K562 (cell line): ENCODE results near the gene AGPAT4. TPM values are rescaled to one million over a fixed set of nuclear protein-coding genes. Genes with fewer than 3 reads are reported as not detected.

Experiments
- ATAC-seq: fragments of 200-7000 bp; cut with Tn5 transposase; 3 replicates; pipeline ENCODE4 v1.9.1; 2020; ENCODE audit warnings: moderate library complexity
- BruUV-seq: library from RNA; stranded (reverse); fragments of 400-500 nt; replicated peaks from 2 replicates; lab custom pipeline; 2021; lab: Mats Ljungman, UMichigan
- CTCF ChIA-PET: fragments of 300-600 bp; formaldehyde crosslinking; extraction: SDS; loops from one replicate; lab custom pipeline; 2021; ENCODE audit warnings: low intra/inter-chr PET ratio; lab: Yijun Ruan, JAX
- POLR2A ChIA-PET: fragments of 300-600, 350-650 bp; sonication (Branson Sonifier 250); formaldehyde crosslinking; extraction: SDS; loops from one replicate; lab custom pipeline; 2021; ENCODE audit warnings: antibody characterized with exemption, inconsistent platforms; lab: Yijun Ruan, JAX
- DNase-seq, 4 experiments: peaks; one replicate each; pipeline versions ENCODE4 v3.0.0 to v3.0.0-alpha.2; 2011 to 2018; ENCODE audit warnings: low spot score in 3 of 4, mixed read lengths in 3 of 4; ENCODE audit errors: extremely low read depth in 1 of 4
- FAIRE-seq: peaks from 2 replicates; lab custom pipeline; 2011; peaks lifted over from hg19 to GRCh38; lab: Jason Lieb, UNC
- H2AFZ ChIP-seq: 2 replicates; pipeline ENCODE4 v1.6.0; 2011; ENCODE audit warnings: low read depth, low read length, control low read depth, inconsistent platforms
- H3K27ac ChIP-seq: fragments of 200-600 bp; 3 replicates; pipeline ENCODE4 v1.8.0; 2011; ENCODE audit warnings: low read depth, mild to moderate bottlenecking, control low read depth, inconsistent platforms, low read length, moderate library complexity, mixed read lengths; ENCODE audit errors: extremely low read depth
- H3K27me3 ChIP-seq, 2 experiments: fragments of 300-600 bp in 1 of 2; 2 replicates in 1 of 2; 3 replicates in 1 of 2; pipeline versions ENCODE4 v1.6.0 to v1.8.0; 2011; ENCODE audit warnings: inconsistent platforms in 2 of 2, low read length in 2 of 2, mild to moderate bottlenecking in 1 of 2, mixed read lengths in 1 of 2, moderate library complexity in 1 of 2; ENCODE audit not compliant: control insufficient read depth in 2 of 2, insufficient read depth in 2 of 2
- H3K36me3 ChIP-seq: fragments of 300-600 bp; 3 replicates; pipeline ENCODE4 v1.8.0; 2011; ENCODE audit warnings: mild to moderate bottlenecking, low read length, inconsistent platforms; ENCODE audit not compliant: control insufficient read depth, insufficient read depth
- H3K4me1 ChIP-seq, 2 experiments: fragments of 200-600 bp in 1 of 2; replicated peaks in 1 of 2; 2 replicates in 1 of 2; 3 replicates in 1 of 2; pipeline versions ENCODE4 v1.5.1 to v1.8.0; 2011; ENCODE audit warnings: inconsistent platforms in 2 of 2, low read length in 2 of 2, mild to moderate bottlenecking in 1 of 2, mixed read lengths in 1 of 2, moderate library complexity in 1 of 2; ENCODE audit not compliant: control insufficient read depth in 2 of 2, insufficient read depth in 2 of 2
- H3K4me2 ChIP-seq: 2 replicates; pipeline ENCODE4 v1.6.1; 2011; ENCODE audit warnings: low read length, control low read depth, inconsistent platforms, mixed read lengths; ENCODE audit not compliant: insufficient read depth
- H3K4me3 ChIP-seq: fragments of 200-600 bp; sonication (generic), shearing (Covaris generic); 2 replicates; pipeline ENCODE4 v1.5.1; 2016; ENCODE audit warnings: control low read depth, inconsistent platforms
- H3K79me2 ChIP-seq: fragments of 200-600 bp; 3 replicates; pipeline ENCODE4 v1.8.0; 2011; ENCODE audit warnings: low read length, inconsistent platforms; ENCODE audit not compliant: control insufficient read depth, insufficient read depth
- H3K9ac ChIP-seq, 2 experiments: 2 replicates each; pipeline versions ENCODE4 v1.6.0 to v1.6.1; 2011; ENCODE audit warnings: low read depth in 2 of 2, low read length in 2 of 2, control low read depth in 1 of 2, inconsistent platforms in 1 of 2, mild to moderate bottlenecking in 1 of 2, mixed read lengths in 1 of 2; ENCODE audit not compliant: insufficient read depth in 1 of 2
- H3K9me1 ChIP-seq: one replicate; pipeline ENCODE4 v1.6.0; 2011; ENCODE audit warnings: inconsistent platforms, mild to moderate bottlenecking, low read length, moderate library complexity; ENCODE audit not compliant: control insufficient read depth, insufficient read depth
- H3K9me3 ChIP-seq: replicated peaks from 2 replicates; pipeline ENCODE4 v1.5.1; 2011; ENCODE audit warnings: low read depth, low read length, inconsistent platforms; ENCODE audit not compliant: control insufficient read depth, insufficient read depth
- H4K20me1 ChIP-seq: replicated peaks from 2 replicates; pipeline ENCODE4 v1.6.1; 2011; ENCODE audit warnings: low read length, inconsistent platforms, mixed read lengths; ENCODE audit not compliant: control insufficient read depth, insufficient read depth
- CREB3L1 ChIP-seq: fragments of 450-650 bp; IDR thresholded peaks from 2 replicates; pipeline ENCODE4 v1.6.1; 2014; ENCODE audit warnings: low read depth, mild to moderate bottlenecking, moderate library complexity, borderline replicate concordance
- HBP1 ChIP-seq: fragments of 450-650 bp; formaldehyde crosslinking; IDR thresholded peaks from 2 replicates; pipeline ENCODE4 v1.4.0; 2022; ENCODE audit warnings: missing genetic modification characterization
- HDAC3 ChIP-seq: fragments of 450-650 bp; IDR thresholded peaks from 2 replicates; pipeline ENCODE4 v1.6.1; 2018; ENCODE audit warnings: borderline replicate concordance, mild to moderate bottlenecking, moderate library complexity; ENCODE audit not compliant: partially characterized antibody
- HNRNPL ChIP-seq: fragments of 200-400 bp; formaldehyde crosslinking; IDR thresholded peaks from 2 replicates; pipeline ENCODE4 v1.6.1; 2017; ENCODE audit warnings: low read depth, mild to moderate bottlenecking, low read length
- JUNB ChIP-seq: fragments of 450-650 bp; formaldehyde crosslinking; conservative IDR thresholded peaks from 2 replicates; pipeline ENCODE4 v1.4.0; 2020; ENCODE audit warnings: mild to moderate bottlenecking
- MTA2 ChIP-seq: fragments of 450-650 bp; IDR thresholded peaks from 2 replicates; pipeline ENCODE4 v1.6.1; 2016; ENCODE audit warnings: low read depth
- MYBL2 ChIP-seq, 2 experiments: fragments of 450-650 bp in 1 of 2; sonication (generic) in 1 of 2; formaldehyde crosslinking in 1 of 2; IDR thresholded peaks; 2 replicates each; pipeline versions ENCODE4 v1.6.1 to v1.8.1; 2017 to 2022; ENCODE audit warnings: borderline replicate concordance in 1 of 2, inconsistent platforms in 1 of 2, low read depth in 1 of 2, mild to moderate bottlenecking in 1 of 2, missing genetic modification reagents in 1 of 2, moderate library complexity in 1 of 2
- NCOA2 ChIP-seq, 2 experiments: fragments of 450-650 bp; IDR thresholded peaks; 2 replicates each; pipeline ENCODE4 v1.6.1; 2018; ENCODE audit warnings: mild to moderate bottlenecking in 2 of 2, moderate library complexity in 1 of 2; ENCODE audit not compliant: partially characterized antibody in 2 of 2
- SLC30A9 ChIP-seq: fragments of 250-450 bp; sonication (Bioruptor Pico); IDR thresholded peaks from 2 replicates; pipeline ENCODE4 v1.8.0; 2022; ENCODE audit warnings: mild to moderate bottlenecking, moderate library complexity
- TBL1XR1 ChIP-seq, 2 experiments: IDR thresholded peaks; 2 replicates each; pipeline ENCODE4 v1.6.1; 2012; ENCODE audit warnings: improper control_type of control experiment in 2 of 2, low read length in 2 of 2, mild to moderate bottlenecking in 1 of 2
- THRAP3 ChIP-seq: fragments of 450-650 bp; IDR thresholded peaks from 2 replicates; pipeline ENCODE4 v1.6.1; 2016; ENCODE audit warnings: mild to moderate bottlenecking, inconsistent platforms, borderline replicate concordance
- ZNF212 ChIP-seq: fragments of 450-650 bp; formaldehyde crosslinking; IDR thresholded peaks from 2 replicates; pipeline ENCODE4 v1.4.0; 2020; ENCODE audit warnings: mild to moderate bottlenecking
- ZNF436 ChIP-seq: fragments of 250-450, 450-650 bp; sonication (Bioruptor Pico); formaldehyde crosslinking; IDR thresholded peaks from 2 replicates; pipeline ENCODE4 v1.7.0; 2020; ENCODE audit warnings: mild to moderate bottlenecking
- ZNF655 ChIP-seq: fragments of 250-450 bp; sonication (Bioruptor Pico); IDR thresholded peaks from 2 replicates; pipeline ENCODE4 v1.5.0; 2021
- WGBS: fragments of 100-300 bp; shearing (Covaris generic); methylation state at CpG from one replicate; pipeline ENCODE4 v1.1.6; 2016; ENCODE audit warnings: low coverage, mixed read lengths; ENCODE audit not compliant: insufficient coverage; ENCODE audit errors: missing lambda C conversion rate; 5-methylcytosine and 5-hydroxymethylcytosine counted together
- in situ Hi-C: fragments of 300-500 bp; cut with MboI; formaldehyde crosslinking; loops from 4 replicates; pipeline ENCODE4 v1.15.0; 2018; ENCODE audit warnings: inconsistent platforms, mixed read lengths
- intact Hi-C: fragments of 100-400 bp; cut with micrococcal nuclease; formaldehyde crosslinking; loops from 2 replicates; pipeline ENCODE4 v1.14.2; 2022
- polyA plus RNA-seq, 8 experiments: library from polyadenylated mRNA; depleted of rRNA in 4 of 8; stranded (reverse) in 5 of 8; unstranded in 3 of 8; fragments of >200 nt; fragmentation: Nextera tagmentation in 2 of 8; fragmentation: Illumina TruSeq in 1 of 8; extraction: Ambion mirVana in 2 of 8; extraction: Trizol in 1 of 8; gene quantifications; 2 replicates each; pipeline versions ENCODE4 v1.2.1 to v1.2.3, GENCODE V29; 2011 to 2014; ENCODE audit warnings: inconsistent platforms in 1 of 8, missing spikeins in 1 of 8
- total RNA-seq, 7 experiments: library from RNA; depleted of rRNA in 6 of 7; stranded (reverse); fragments of >200 nt in 6 of 7; fragmentation: Illumina TruSeq in 2 of 7; extraction: Trizol in 2 of 7; gene quantifications; 2 replicates each; pipeline versions ENCODE4 v1.2.1 to v1.2.3, GENCODE V29; 2011 to 2021; ENCODE audit warnings: low replicate concordance in 1 of 7

The AGPAT4 gene
- total and polyA plus RNA-seq, 9 of the 15 experiments (the other 6 are each of a cell fraction or from before 2014, with no cell fraction given): 2.2 to 15.0 (median 5.7) TPM

- no peak overlapping the region for H3K4me3 ChIP-seq
- no TSS peak for BruUV-seq
- POLR2A ChIA-PET: interaction anchor here (1.1 kb wide), 1 partner anchor 151 kb away, joined by 3 read pairs; no protein-coding TSS in a partner anchor
- H3K36me3 ChIP-seq: no peaks in the 10 kb centered on the region
- WGBS: 52% methylated on average over 3 of the region's 3 CpGs
- FAIRE-seq: no peak
- peaks cover 0 to 7% of the 10 kb centered on the region in 2 experiments; a peak in 3 of 5 replicates for H3K4me1 ChIP-seq
- DNase-seq: no peak
- H2AFZ ChIP-seq: no peak overlapping the region
- no peak overlapping the region for H3K9ac ChIP-seq
- no peaks in the 10 kb centered on the region for H3K79me2 ChIP-seq
- ATAC-seq: no peak
- no peak overlapping the region for H3K27ac ChIP-seq
- CTCF ChIA-PET: no interaction called here
- in situ Hi-C loops: no loop called here
- no peak for TF ChIP-seq THRAP3
- no peak for TF ChIP-seq CREB3L1
- TF ChIP-seq MTA2: no peak
- TF ChIP-seq HBP1 (CRISPR knock-in tag): no peak
- no peak for TF ChIP-seq JUNB
- TF ChIP-seq NCOA2 (IDR thresholded peaks at IDR 0.05; ENCODE audit: partially characterized antibody in 2 of 2): no peak
- TF ChIP-seq ZNF212 (CRISPR knock-in tag): no peak
- no peak for TF ChIP-seq HNRNPL
- no peak for TF ChIP-seq ZNF436
- no peak for TF ChIP-seq TBL1XR1 (IDR thresholded peaks at IDR 0.05; ENCODE audit: low read length in 2 of 2)
- TF ChIP-seq ZNF655: no peak
- TF ChIP-seq MYBL2 (IDR thresholded peaks at IDR 0.05; ENCODE audit: low read depth): no peak
- no peak for TF ChIP-seq MYBL2 (CRISPR knock-in tag; IDR thresholded peaks at IDR 0.05; ENCODE audit: borderline replicate concordance)
- TF ChIP-seq SLC30A9: no peak
- no peak for TF ChIP-seq HDAC3
- intact Hi-C loops: no loop called here
- H3K9me1 ChIP-seq: no peaks in the 10 kb centered on the region
- no peak overlapping the region for H3K4me2 ChIP-seq
- no peaks in the 10 kb centered on the region for H4K20me1 ChIP-seq
- no peaks in the 10 kb centered on the region for H3K27me3 ChIP-seq
- H3K9me3 ChIP-seq: no peaks in the 10 kb centered on the region
These were observed 16.9 kb upstream of the AGPAT4 start for GRCh38 chr6:161290751-161291150.
